Pericardium fibroblast (primary cell): ENCODE results near the gene FAT2. TPM values are rescaled to one million over a fixed set of nuclear protein-coding genes. Genes with fewer than 3 reads are reported as not detected.

Experiments
- total RNA-seq: library from RNA; depleted of rRNA; stranded (reverse); fragments of >200 nt; gene quantifications from 2 replicates; pipeline ENCODE4 v1.2.3, GENCODE V29; 2015

Gene FAT2
- not detected in 2 replicates for total RNA-seq

GRCh38 chr5:151591144-151591819, at the start of gene FAT2:
TSS of gene FAT2 (minus strand) at chr5:151591331. CDS start at chr5:151568931, 22,400 bp downstream.

Other genes starting within 250 kb of the FAT2 start
- not detected in 2 replicates for gene SLC36A2, start 243.8 kb downstream of the FAT2 start, total RNA-seq
- gene SLC36A1, start 143.7 kb downstream of the FAT2 start, total RNA-seq = 4.6 and 10.0 TPM in 2 replicates
- 4,412 and 6,097 TPM in 2 replicates for gene SPARC, start 95.6 kb upstream of the FAT2 start, total RNA-seq
- gene ATOX1, start 167.3 kb upstream of the FAT2 start, total RNA-seq = 165 and 166 TPM in 2 replicates
- 67.2 and 90.6 TPM in 2 replicates for gene G3BP1, start 180.6 kb upstream of the FAT2 start, total RNA-seq